SH-SY5Y (cell line): Measurements from ENCODE around the gene MTMR12.

Experiments
- GATA2 ChIP-seq: IDR thresholded peaks from 2 replicates; pipeline ENCODE4 v1.6.1; 2011; ENCODE audit warnings: mild to moderate bottlenecking, low read depth, low read length
- GATA3 ChIP-seq: IDR thresholded peaks from 2 replicates; pipeline ENCODE4 v1.6.1; 2011; ENCODE audit warnings: low read depth, mild to moderate bottlenecking, low read length, moderate library complexity

DNA sequence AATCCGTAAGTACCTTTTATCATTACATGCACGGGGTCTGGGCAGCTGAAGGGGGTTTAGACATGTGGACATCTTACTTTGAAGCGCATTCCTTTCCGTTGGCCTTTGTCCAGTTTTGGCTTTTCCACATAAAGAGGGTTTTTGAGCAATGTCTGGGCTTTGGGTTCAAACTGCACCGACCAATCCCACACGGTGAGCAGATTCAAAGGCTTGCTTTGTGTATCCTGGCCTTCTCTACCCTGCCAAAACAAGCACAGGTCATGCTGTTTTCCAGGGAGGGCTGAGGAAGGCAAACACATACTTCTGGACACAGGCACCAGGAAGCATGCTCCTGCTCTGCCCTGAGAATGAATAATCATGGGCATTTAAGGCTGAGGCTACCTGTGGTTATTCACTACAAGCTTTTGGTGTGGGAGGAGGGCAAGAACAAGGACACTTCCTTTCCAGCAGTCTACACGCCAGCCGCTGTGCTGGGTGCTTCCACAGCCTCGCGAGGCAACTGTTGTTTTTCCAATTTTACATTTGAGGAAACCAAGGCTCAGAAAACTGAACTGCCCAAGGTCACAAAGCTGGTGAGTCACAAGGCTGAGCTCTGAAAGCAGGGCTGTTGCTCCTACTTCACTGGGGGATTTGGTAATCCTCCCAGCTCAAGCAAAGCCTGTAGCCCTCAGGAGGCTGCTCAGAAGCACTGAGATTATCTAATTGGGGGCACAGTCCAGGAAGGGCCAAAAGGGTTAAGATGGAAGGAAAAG, 78.9 kb downstream of the MTMR12 start:
- TF ChIP-seq GATA3 = no peak
- TF ChIP-seq GATA2 = no peak
